Heart left ventricle (tissue), 16 donors: ENCODE measurements around the gene AGPAT3. TPM values are rescaled to one million over a fixed set of nuclear protein-coding genes. Genes with fewer than 3 reads are reported as not detected.

Experiments used
- ATAC-seq, 4 donors: fragments of 200-7000 bp; cut with Tn5 transposase; one replicate each; pipeline ENCODE4 v1.9.1; 2020 to 2022; ENCODE audit warnings: moderate library complexity in 4 of 4, mild to moderate bottlenecking in 3 of 4, moderate number of reproducible peaks in 1 of 4
- DNase-seq, 5 donors: peaks; one replicate each; pipeline ENCODE4 v3.0.0-alpha.2; 2020
- H3K27ac ChIP-seq, 12 donors: fragments of 200-600 bp; sonication (generic) in 4 of 12; one replicate each; pipeline versions ENCODE4 v1.5.0 to v1.8.0; 2016 to 2022; ENCODE audit warnings: mild to moderate bottlenecking in 2 of 12
- H3K27me3 ChIP-seq, 9 donors: fragments of 200-600 bp; sonication (generic) in 2 of 9; one replicate each; pipeline versions ENCODE4 v1.5.1 to v1.8.0; 2016 to 2022; ENCODE audit warnings: mild to moderate bottlenecking in 3 of 9
- H3K36me3 ChIP-seq, 9 donors: fragments of 200-600 bp; sonication (generic) in 2 of 9; one replicate each; pipeline versions ENCODE4 v1.5.0 to v1.8.0; 2018 to 2022; ENCODE audit warnings: mild to moderate bottlenecking in 2 of 9
- H3K4me1 ChIP-seq, 12 donors: fragments of 200-600 bp; sonication (generic) in 4 of 12; one replicate each; pipeline versions ENCODE4 v1.5.0 to v1.8.0; 2016 to 2022; ENCODE audit warnings: mild to moderate bottlenecking in 3 of 12
- H3K4me3 ChIP-seq, 12 donors: fragments of 200-600 bp; sonication (generic) in 4 of 12; one replicate each; pipeline versions ENCODE4 v1.5.0 to v1.8.0; 2017 to 2022; ENCODE audit warnings: mild to moderate bottlenecking in 9 of 12, moderate library complexity in 4 of 12
- H3K9me3 ChIP-seq, 12 donors: fragments of 200-600 bp; sonication (generic) in 4 of 12; one replicate each; pipeline versions ENCODE4 v1.5.0 to v1.8.0; 2016 to 2022; ENCODE audit warnings: mild to moderate bottlenecking in 1 of 12
- POLR2A ChIP-seq, 2 donors: fragments of 450-650 bp; IDR thresholded peaks; one replicate each; pipeline ENCODE4 v1.6.1; 2017; ENCODE audit warnings: antibody characterized with exemption in 2 of 2, mild to moderate bottlenecking in 2 of 2, moderate library complexity in 2 of 2
- WGBS, 4 donors: extraction: QIAGEN DNeasy Blood & Tissue Kit in 2 of 4; methylation state at CpG; one replicate each; pipeline versions ENCODE4 v1.1.5 to v1.1.7; 2013 to 2018; 5-methylcytosine and 5-hydroxymethylcytosine counted together
- intact Hi-C, 10 donors: fragments of 100-400 bp; cut with DNase I; formaldehyde crosslinking; loops; one replicate each; pipeline versions ENCODE4 v1.11.1 to v1.14.2; 2022
- polyA plus RNA-seq, 2 donors: library from polyadenylated mRNA; stranded (reverse); fragments of 200-250 nt; gene quantifications; one replicate each; pipeline ENCODE4 v1.2.3, GENCODE V29; 2013
- total RNA-seq, 9 donors: library from RNA; depleted of rRNA in 2 of 9; stranded (reverse); fragments of >200 nt in 2 of 9; fragmentation: NEBNext Ultra II Directional in 3 of 9; extraction: Animal tissue kit (Norgen Biotek cat#: 25700) in 3 of 9; gene quantifications; one replicate each; pipeline versions ENCODE4 v1.1.0 to v1.2.4, GENCODE V29; 2016 to 2023
- TF ChIP-seq, protein P1 (sequence below), 12 donors: fragments of 200-600 bp; sonication (generic) in 4 of 12; IDR thresholded peaks; one replicate each; pipeline versions ENCODE4 v1.5.0 to v1.8.0; 2018 to 2022; ENCODE audit warnings: antibody characterized with exemption in 12 of 12, mild to moderate bottlenecking in 5 of 12
- donor health status: ischemic (EF 13 %, LVEDD 7.1; RV severe dilation, severe dysfunction).
- donor health status: healthy with polysubstance abuse.
- donor health status: DM: no; HTN: yes; CAD: no.
- donor health status: DM: no; HTN: no; CAD: no.
- donor health status: ischemic (EF 25% LVEDD 6.9; RV normal size, moderate dysfunction).
- donor health status: ischemic (EF 25% LVEDD 5.7; RV mildly dilated, moderate dysfunction).
- donor health status: healthy.
- donor health status: DM: yes; HTN: yes; CAD: no.
- donor health status: ischemic (EF 35%, LVEDD 5.7; RV mildly dilated, moderate dysfunction).
- donor health status: nonischemic (EF 11% LVEDD 7.7; RV severe dilation, severe dysfunction).
- donor health status: DM: yes; HTN: yes; CAD: no.
- donor health status: PGD.
- donor health status: ischemic (EF 29% LVEDD 5.4; RV normal size, mild dysfunction).
- donor health status: nonischemic (EF 23%, LVEDD 6.1; RV moderate dilation, normal function).

AGPAT3 gene
- total and polyA plus RNA-seq, 11 donors, result 26.6 to 86.0 (median 64.5) TPM

DNA sequence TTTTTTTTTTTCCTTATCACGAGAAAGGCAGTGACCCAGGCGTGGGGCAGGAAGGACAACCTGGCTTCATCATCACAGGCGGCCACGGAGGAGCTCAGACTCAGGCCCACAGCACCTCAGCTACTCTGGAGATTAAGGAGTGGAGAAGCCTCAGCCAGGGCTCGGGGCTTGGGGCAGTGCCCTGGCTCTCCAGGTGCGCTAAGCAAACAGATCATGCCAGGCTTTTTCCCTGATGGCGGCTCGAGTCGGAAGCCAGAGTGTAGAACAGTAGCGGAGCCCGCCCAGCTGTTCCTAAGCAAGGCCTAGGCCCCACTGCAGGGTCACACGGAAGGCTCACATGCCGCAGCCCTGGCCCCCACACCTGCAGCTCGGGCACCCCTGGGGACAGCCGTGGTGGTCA lies 70.7 kb downstream of the AGPAT3 start:
- ATAC-seq, result no peak
- Histone ChIP-seq H3K36me3 (peaks cover 0 to 11% (median 0%) of the 10 kb centered on the region in 9 donors), H3K4me3 (no peak overlapping the region), H3K27me3 (no peaks in the 10 kb centered on the region), H3K9me3 (peaks cover 0 to 3% (median 0%) of the 10 kb centered on the region in 12 donors), H3K4me1 (peaks cover 2 to 33% (median 21%) of the 10 kb centered on the region in 12 donors), H3K27ac (peak overlapping the region in 7 of 12 donors; percentile 11 to 70 (median 38))
- 76 to 79% (median 77%) methylated on average over 15 of the region's 15 CpGs for WGBS, 4 donors
- DNase-seq, result no peak
- TF ChIP-seq, protein P1, sequence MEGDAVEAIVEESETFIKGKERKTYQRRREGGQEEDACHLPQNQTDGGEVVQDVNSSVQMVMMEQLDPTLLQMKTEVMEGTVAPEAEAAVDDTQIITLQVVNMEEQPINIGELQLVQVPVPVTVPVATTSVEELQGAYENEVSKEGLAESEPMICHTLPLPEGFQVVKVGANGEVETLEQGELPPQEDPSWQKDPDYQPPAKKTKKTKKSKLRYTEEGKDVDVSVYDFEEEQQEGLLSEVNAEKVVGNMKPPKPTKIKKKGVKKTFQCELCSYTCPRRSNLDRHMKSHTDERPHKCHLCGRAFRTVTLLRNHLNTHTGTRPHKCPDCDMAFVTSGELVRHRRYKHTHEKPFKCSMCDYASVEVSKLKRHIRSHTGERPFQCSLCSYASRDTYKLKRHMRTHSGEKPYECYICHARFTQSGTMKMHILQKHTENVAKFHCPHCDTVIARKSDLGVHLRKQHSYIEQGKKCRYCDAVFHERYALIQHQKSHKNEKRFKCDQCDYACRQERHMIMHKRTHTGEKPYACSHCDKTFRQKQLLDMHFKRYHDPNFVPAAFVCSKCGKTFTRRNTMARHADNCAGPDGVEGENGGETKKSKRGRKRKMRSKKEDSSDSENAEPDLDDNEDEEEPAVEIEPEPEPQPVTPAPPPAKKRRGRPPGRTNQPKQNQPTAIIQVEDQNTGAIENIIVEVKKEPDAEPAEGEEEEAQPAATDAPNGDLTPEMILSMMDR (IDR thresholded peaks at IDR 0.05), result no peak
- TF ChIP-seq POLR2A (IDR thresholded peaks at IDR 0.05), result no peak
- intact Hi-C loops, result loop anchor here in 2 of 10 donors (5.0 kb wide), 1 partner anchor 68 kb away; the partner anchor contains the start of gene AGPAT3 (in 2 of the 2)

DNA sequence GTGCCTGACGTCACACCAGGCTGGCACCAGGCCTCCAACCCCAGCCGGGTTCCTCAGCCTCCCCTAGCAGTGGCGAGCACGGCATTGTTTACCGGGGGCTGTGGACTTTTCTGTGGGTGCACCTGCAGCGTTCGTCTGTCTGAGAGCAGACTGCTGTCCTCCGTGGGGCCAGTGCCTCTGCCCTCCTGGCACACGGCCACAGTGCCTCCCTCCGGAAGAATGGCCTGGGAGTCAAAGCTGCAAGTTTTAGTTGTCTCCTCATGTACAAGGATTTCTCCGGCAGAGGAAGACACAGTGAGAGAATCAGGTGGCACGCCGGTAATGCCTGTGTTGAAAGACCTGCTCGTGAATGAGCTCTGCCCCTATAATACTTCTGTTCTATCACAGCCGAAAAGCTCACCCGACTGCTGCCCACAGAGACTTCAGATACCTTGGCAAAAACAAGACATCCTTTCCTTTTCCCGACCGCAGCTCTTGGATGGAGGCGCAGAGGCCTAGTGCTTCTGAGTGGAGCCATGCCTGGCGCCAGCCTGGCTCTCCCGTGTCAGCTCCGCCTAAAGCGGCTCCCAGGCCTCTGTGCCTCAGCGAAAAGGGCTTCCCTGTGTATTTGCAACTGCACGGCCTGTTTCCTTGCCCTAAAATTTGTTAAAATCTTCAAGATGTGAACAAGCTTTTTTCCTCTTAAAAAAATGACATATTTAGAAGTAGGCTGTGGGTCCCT lies 71.4 kb downstream of the AGPAT3 start:
- Histone ChIP-seq H3K27me3 (no peaks in the 10 kb centered on the region), H3K4me1 (peaks cover 2 to 29% (median 20%) of the 10 kb centered on the region in 12 donors), H3K27ac (peak overlapping the region in 9 of 12 donors; percentile 11 to 70 (median 34)), H3K36me3 (peaks cover 0 to 11% (median 0%) of the 10 kb centered on the region in 9 donors), H3K9me3 (peaks cover 0 to 3% (median 0%) of the 10 kb centered on the region in 12 donors), H3K4me3 (no peak overlapping the region)
- TF ChIP-seq, protein P1 (IDR thresholded peaks at IDR 0.05), result no peak
- TF ChIP-seq POLR2A (IDR thresholded peaks at IDR 0.05), result no peak
- ATAC-seq (peak in 1 of 4 donors; percentile 23), DNase-seq (no peak)
- whole genome bisulfite sequencing, 4 donors, result 62 to 69% (median 65%) methylated on average over 21 to 25 of the region's 25 CpGs
- intact Hi-C loops, result loop anchor here in 2 of 10 donors (5.0 kb wide), 1 partner anchor 69 kb away; the partner anchor contains the start of gene AGPAT3 (in 2 of the 2)

DNA sequence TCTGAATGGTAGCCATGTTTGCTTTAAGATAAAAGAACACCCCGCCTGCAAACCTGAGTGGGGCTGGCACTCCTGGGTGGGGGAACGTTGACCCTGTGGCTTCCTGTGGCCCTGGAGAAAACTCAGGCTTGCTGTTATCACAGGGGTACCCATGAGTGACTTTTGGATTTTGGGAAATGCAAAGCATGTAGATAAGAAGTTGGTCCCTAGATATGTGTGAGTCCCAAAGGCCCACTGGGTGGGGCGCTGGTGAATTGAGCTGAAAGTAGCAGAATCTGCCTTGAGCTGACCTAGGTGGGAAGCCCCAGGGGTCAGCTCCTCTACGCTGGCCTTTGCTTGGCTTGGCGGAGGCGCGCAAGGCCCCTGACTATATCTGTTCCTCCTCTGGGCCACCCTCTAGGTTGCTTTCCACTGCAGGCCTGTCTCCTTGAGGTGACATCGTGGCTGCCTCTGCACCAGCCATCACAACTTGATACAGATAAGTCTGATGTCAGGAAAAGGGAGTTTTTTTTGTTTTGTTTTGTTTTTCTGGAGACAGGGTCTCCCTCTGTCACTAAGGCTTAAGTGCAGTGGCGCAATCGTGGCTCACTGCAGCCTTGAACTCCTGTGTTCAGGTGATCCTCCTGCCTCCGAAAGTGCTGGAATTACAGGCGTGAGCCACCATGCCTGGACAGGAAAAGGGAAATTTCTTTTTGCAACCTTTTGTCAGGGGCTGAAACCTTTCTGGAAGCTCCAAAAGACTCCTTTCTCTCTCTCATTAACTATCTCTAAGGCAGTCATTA lies 72.2 kb downstream of the AGPAT3 start:
- Histone ChIP-seq H3K36me3 (peaks cover 0 to 19% (median 0%) of the 10 kb centered on the region in 9 donors), H3K4me3 (no peak overlapping the region), H3K27ac (peak overlapping the region in 5 of 12 donors; percentile 16 to 70 (median 34)), H3K27me3 (no peaks in the 10 kb centered on the region), H3K9me3 (peaks cover 0 to 3% (median 0%) of the 10 kb centered on the region in 12 donors), H3K4me1 (peaks cover 2 to 29% (median 19%) of the 10 kb centered on the region in 12 donors)
- DNase-seq (peak in 1 of 5 donors; percentile 4), ATAC-seq (no peak)
- 93 to 97% (median 95%) methylated on average over 12 of the region's 12 CpGs for WGBS, 4 donors
- TF ChIP-seq, protein P1 (IDR thresholded peaks at IDR 0.05), result no peak
- TF ChIP-seq POLR2A (IDR thresholded peaks at IDR 0.05), result no peak
- intact Hi-C loops, result loop anchor here in 2 of 10 donors (5.0 kb wide), 1 partner anchor 70 kb away; the partner anchor contains the start of gene AGPAT3 (in 2 of the 2)
